ENCODE measurements around the gene LRRK2.

DNA sequence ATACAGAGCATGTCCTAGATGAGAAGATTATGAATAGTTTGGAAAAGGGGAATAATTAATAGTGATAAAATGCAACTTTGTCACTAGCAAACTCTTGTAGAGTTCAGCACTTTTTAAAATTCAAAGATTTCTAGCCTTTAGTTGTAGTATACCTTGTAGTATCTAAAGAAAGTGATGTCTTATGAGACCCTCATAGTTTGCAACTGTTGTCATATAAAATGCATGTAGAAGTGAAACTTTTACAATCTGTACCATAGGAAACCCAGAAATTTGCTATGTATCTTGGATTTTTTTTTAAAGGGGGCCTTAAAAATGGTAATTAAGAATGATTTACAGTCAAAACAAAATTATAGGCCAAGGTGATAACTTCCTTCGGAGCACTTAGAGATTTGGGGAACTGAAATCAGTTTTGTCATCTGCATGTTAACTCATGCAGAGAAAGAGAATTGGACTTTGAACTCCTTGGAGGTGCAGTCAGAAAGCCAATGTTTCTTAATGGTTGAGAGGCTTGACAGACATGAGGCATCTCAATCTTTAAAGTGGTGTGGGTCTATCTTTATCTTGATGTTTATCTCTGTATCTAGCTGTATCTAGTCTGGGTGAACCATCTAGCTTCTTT lies 1.3 kb downstream of the LRRK2 start:
- TF ChIP-seq, protein P1, sequence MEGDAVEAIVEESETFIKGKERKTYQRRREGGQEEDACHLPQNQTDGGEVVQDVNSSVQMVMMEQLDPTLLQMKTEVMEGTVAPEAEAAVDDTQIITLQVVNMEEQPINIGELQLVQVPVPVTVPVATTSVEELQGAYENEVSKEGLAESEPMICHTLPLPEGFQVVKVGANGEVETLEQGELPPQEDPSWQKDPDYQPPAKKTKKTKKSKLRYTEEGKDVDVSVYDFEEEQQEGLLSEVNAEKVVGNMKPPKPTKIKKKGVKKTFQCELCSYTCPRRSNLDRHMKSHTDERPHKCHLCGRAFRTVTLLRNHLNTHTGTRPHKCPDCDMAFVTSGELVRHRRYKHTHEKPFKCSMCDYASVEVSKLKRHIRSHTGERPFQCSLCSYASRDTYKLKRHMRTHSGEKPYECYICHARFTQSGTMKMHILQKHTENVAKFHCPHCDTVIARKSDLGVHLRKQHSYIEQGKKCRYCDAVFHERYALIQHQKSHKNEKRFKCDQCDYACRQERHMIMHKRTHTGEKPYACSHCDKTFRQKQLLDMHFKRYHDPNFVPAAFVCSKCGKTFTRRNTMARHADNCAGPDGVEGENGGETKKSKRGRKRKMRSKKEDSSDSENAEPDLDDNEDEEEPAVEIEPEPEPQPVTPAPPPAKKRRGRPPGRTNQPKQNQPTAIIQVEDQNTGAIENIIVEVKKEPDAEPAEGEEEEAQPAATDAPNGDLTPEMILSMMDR (IDR thresholded peaks at IDR 0.05): no peak
- TF ChIP-seq ZFX (IDR thresholded peaks at IDR 0.05; ENCODE audit: borderline replicate concordance): no peak
